K562 (cell line): Measurements from ENCODE around the gene UBE2V1. TPM values are rescaled to one million over a fixed set of nuclear protein-coding genes. Genes with fewer than 3 reads are reported as not detected.

Experiments used
- ATAC-seq: fragments of 200-7000 bp; cut with Tn5 transposase; 3 replicates; pipeline ENCODE4 v1.9.1; 2020; ENCODE audit warnings: moderate library complexity
- BruUV-seq: library from RNA; stranded (reverse); fragments of 400-500 nt; replicated peaks from 2 replicates; lab custom pipeline; 2021; lab: Mats Ljungman, UMichigan
- CTCF ChIA-PET: fragments of 300-600 bp; formaldehyde crosslinking; extraction: SDS; loops from one replicate; lab custom pipeline; 2021; ENCODE audit warnings: low intra/inter-chr PET ratio; lab: Yijun Ruan, JAX
- POLR2A ChIA-PET: fragments of 300-600, 350-650 bp; sonication (Branson Sonifier 250); formaldehyde crosslinking; extraction: SDS; loops from one replicate; lab custom pipeline; 2021; ENCODE audit warnings: antibody characterized with exemption, inconsistent platforms; lab: Yijun Ruan, JAX
- DNase-seq, 4 experiments: peaks; one replicate each; pipeline versions ENCODE4 v3.0.0 to v3.0.0-alpha.2; 2011 to 2018; ENCODE audit warnings: low spot score in 3 of 4, mixed read lengths in 3 of 4; ENCODE audit errors: extremely low read depth in 1 of 4
- FAIRE-seq: peaks from 2 replicates; lab custom pipeline; 2011; peaks lifted over from hg19 to GRCh38; lab: Jason Lieb, UNC
- H2AFZ ChIP-seq: 2 replicates; pipeline ENCODE4 v1.6.0; 2011; ENCODE audit warnings: low read depth, low read length, control low read depth, inconsistent platforms
- H3K27ac ChIP-seq: fragments of 200-600 bp; 3 replicates; pipeline ENCODE4 v1.8.0; 2011; ENCODE audit warnings: low read depth, mild to moderate bottlenecking, control low read depth, inconsistent platforms, low read length, moderate library complexity, mixed read lengths; ENCODE audit errors: extremely low read depth
- H3K27me3 ChIP-seq, 2 experiments: fragments of 300-600 bp in 1 of 2; 2 replicates in 1 of 2; 3 replicates in 1 of 2; pipeline versions ENCODE4 v1.6.0 to v1.8.0; 2011; ENCODE audit warnings: inconsistent platforms in 2 of 2, low read length in 2 of 2, mild to moderate bottlenecking in 1 of 2, mixed read lengths in 1 of 2, moderate library complexity in 1 of 2; ENCODE audit not compliant: control insufficient read depth in 2 of 2, insufficient read depth in 2 of 2
- H3K36me3 ChIP-seq: fragments of 300-600 bp; 3 replicates; pipeline ENCODE4 v1.8.0; 2011; ENCODE audit warnings: mild to moderate bottlenecking, low read length, inconsistent platforms; ENCODE audit not compliant: control insufficient read depth, insufficient read depth
- H3K4me1 ChIP-seq, 2 experiments: fragments of 200-600 bp in 1 of 2; replicated peaks in 1 of 2; 2 replicates in 1 of 2; 3 replicates in 1 of 2; pipeline versions ENCODE4 v1.5.1 to v1.8.0; 2011; ENCODE audit warnings: inconsistent platforms in 2 of 2, low read length in 2 of 2, mild to moderate bottlenecking in 1 of 2, mixed read lengths in 1 of 2, moderate library complexity in 1 of 2; ENCODE audit not compliant: control insufficient read depth in 2 of 2, insufficient read depth in 2 of 2
- H3K4me2 ChIP-seq: 2 replicates; pipeline ENCODE4 v1.6.1; 2011; ENCODE audit warnings: low read length, control low read depth, inconsistent platforms, mixed read lengths; ENCODE audit not compliant: insufficient read depth
- H3K4me3 ChIP-seq: fragments of 200-600 bp; sonication (generic), shearing (Covaris generic); 2 replicates; pipeline ENCODE4 v1.5.1; 2016; ENCODE audit warnings: control low read depth, inconsistent platforms
- H3K79me2 ChIP-seq: fragments of 200-600 bp; 3 replicates; pipeline ENCODE4 v1.8.0; 2011; ENCODE audit warnings: low read length, inconsistent platforms; ENCODE audit not compliant: control insufficient read depth, insufficient read depth
- H3K9ac ChIP-seq, 2 experiments: 2 replicates each; pipeline versions ENCODE4 v1.6.0 to v1.6.1; 2011; ENCODE audit warnings: low read depth in 2 of 2, low read length in 2 of 2, control low read depth in 1 of 2, inconsistent platforms in 1 of 2, mild to moderate bottlenecking in 1 of 2, mixed read lengths in 1 of 2; ENCODE audit not compliant: insufficient read depth in 1 of 2
- H3K9me1 ChIP-seq: one replicate; pipeline ENCODE4 v1.6.0; 2011; ENCODE audit warnings: inconsistent platforms, mild to moderate bottlenecking, low read length, moderate library complexity; ENCODE audit not compliant: control insufficient read depth, insufficient read depth
- H3K9me3 ChIP-seq: replicated peaks from 2 replicates; pipeline ENCODE4 v1.5.1; 2011; ENCODE audit warnings: low read depth, low read length, inconsistent platforms; ENCODE audit not compliant: control insufficient read depth, insufficient read depth
- H4K20me1 ChIP-seq: replicated peaks from 2 replicates; pipeline ENCODE4 v1.6.1; 2011; ENCODE audit warnings: low read length, inconsistent platforms, mixed read lengths; ENCODE audit not compliant: control insufficient read depth, insufficient read depth
- CGGBP1 ChIP-seq: fragments of 250-450 bp; sonication (Bioruptor Pico); IDR thresholded peaks from 2 replicates; pipeline ENCODE4 v1.9.0; 2021; ENCODE audit warnings: mild to moderate bottlenecking
- FOXM1 ChIP-seq, 2 experiments: fragments of 450-650 bp in 1 of 2; sonication (generic) in 1 of 2; formaldehyde crosslinking in 1 of 2; IDR thresholded peaks; 2 replicates each; pipeline versions ENCODE4 v1.6.1 to v1.9.0; 2017 to 2022; ENCODE audit warnings: low read depth in 2 of 2, mild to moderate bottlenecking in 2 of 2, missing genetic modification reagents in 1 of 2, moderate library complexity in 1 of 2
- HIVEP1 ChIP-seq: fragments of 250-450 bp; sonication (Bioruptor Pico); IDR thresholded peaks from 2 replicates; pipeline ENCODE4 v1.4.0; 2020; ENCODE audit warnings: mild to moderate bottlenecking
- MITF ChIP-seq: IDR thresholded peaks from 2 replicates; pipeline ENCODE4 v1.6.1; 2014; ENCODE audit warnings: antibody characterized with exemption
- MNT ChIP-seq, 2 experiments: fragments of 450-650 bp; conservative IDR thresholded peaks; 2 replicates each; pipeline ENCODE4 v1.6.1; 2017; ENCODE audit warnings: mild to moderate bottlenecking in 2 of 2, moderate library complexity in 2 of 2
- NR2C1 ChIP-seq, 2 experiments: fragments of 450-650 bp; IDR thresholded peaks; 2 replicates each; pipeline ENCODE4 v1.6.1; 2017; ENCODE audit warnings: mild to moderate bottlenecking in 2 of 2, antibody characterized with exemption in 1 of 2, inconsistent platforms in 1 of 2, missing compliant biosample characterization in 1 of 2, missing genetic modification characterization in 1 of 2
- RBFOX2 ChIP-seq: fragments of 200-400 bp; formaldehyde crosslinking; IDR thresholded peaks from 2 replicates; pipeline ENCODE4 v1.6.1; 2017; ENCODE audit warnings: low read depth, mild to moderate bottlenecking, low read length, moderate library complexity
- TCF3 ChIP-seq: sonication (generic); formaldehyde crosslinking; IDR thresholded peaks from 2 replicates; pipeline ENCODE4 v1.4.0; 2020; ENCODE audit warnings: mild to moderate bottlenecking, missing genetic modification reagents
- TFAP4 ChIP-seq: sonication (generic); formaldehyde crosslinking; IDR thresholded peaks from 2 replicates; pipeline ENCODE4 v1.8.0; 2022; ENCODE audit warnings: missing genetic modification reagents, mild to moderate bottlenecking, moderate library complexity, borderline replicate concordance
- ZNF384 ChIP-seq: IDR thresholded peaks from 2 replicates; pipeline ENCODE4 v1.6.1; 2012; ENCODE audit warnings: low read depth, low read length, improper control_type of control experiment
- ZNF518B ChIP-seq: fragments of 250-450 bp; sonication (Bioruptor Pico); IDR thresholded peaks from 2 replicates; pipeline ENCODE4 v1.5.0; 2021; ENCODE audit warnings: mild to moderate bottlenecking, moderate library complexity
- WGBS: fragments of 100-300 bp; shearing (Covaris generic); methylation state at CpG from one replicate; pipeline ENCODE4 v1.1.6; 2016; ENCODE audit warnings: low coverage, mixed read lengths; ENCODE audit not compliant: insufficient coverage; ENCODE audit errors: missing lambda C conversion rate; 5-methylcytosine and 5-hydroxymethylcytosine counted together
- in situ Hi-C: fragments of 300-500 bp; cut with MboI; formaldehyde crosslinking; loops from 4 replicates; pipeline ENCODE4 v1.15.0; 2018; ENCODE audit warnings: inconsistent platforms, mixed read lengths
- intact Hi-C: fragments of 100-400 bp; cut with micrococcal nuclease; formaldehyde crosslinking; loops from 2 replicates; pipeline ENCODE4 v1.14.2; 2022
- polyA plus RNA-seq, 8 experiments: library from polyadenylated mRNA; depleted of rRNA in 4 of 8; stranded (reverse) in 5 of 8; unstranded in 3 of 8; fragments of >200 nt; fragmentation: Nextera tagmentation in 2 of 8; fragmentation: Illumina TruSeq in 1 of 8; extraction: Ambion mirVana in 2 of 8; extraction: Trizol in 1 of 8; gene quantifications; 2 replicates each; pipeline versions ENCODE4 v1.2.1 to v1.2.3, GENCODE V29; 2011 to 2014; ENCODE audit warnings: inconsistent platforms in 1 of 8, missing spikeins in 1 of 8
- total RNA-seq, 7 experiments: library from RNA; depleted of rRNA in 6 of 7; stranded (reverse); fragments of >200 nt in 6 of 7; fragmentation: Illumina TruSeq in 2 of 7; extraction: Trizol in 2 of 7; gene quantifications; 2 replicates each; pipeline versions ENCODE4 v1.2.1 to v1.2.3, GENCODE V29; 2011 to 2021; ENCODE audit warnings: low replicate concordance in 1 of 7

Gene UBE2V1
- total and polyA plus RNA-seq, 9 of the 15 experiments (the other 6 are each of a cell fraction or from before 2014, with no cell fraction given), result 93.0 to 357 (median 119) TPM

GRCh38 chr20:50070361-50070760 lies 42.6 kb downstream of the UBE2V1 start (continued):
- 0 out of 2 replicates have a peak, but pooled peaks have one; percentile 23 for TF ChIP-seq TFAP4
- TF ChIP-seq ZNF518B, result no peak

- no TSS peak for BruUV-seq
- Histone ChIP-seq H2AFZ (no peak overlapping the region), H3K27ac (no peak overlapping the region), H3K4me2 (no peak overlapping the region), H3K36me3 (no peaks in the 10 kb centered on the region), H3K9me3 (no peaks in the 10 kb centered on the region), H3K9me1 (no peaks in the 10 kb centered on the region), H3K9ac (peak overlapping the region in 1 of 2 experiments; percentile 71; a peak in 2 of 4 replicates), H3K27me3 (no peaks in the 10 kb centered on the region), H4K20me1 (no peaks in the 10 kb centered on the region), H3K4me3 (no peak overlapping the region), H3K4me1 (peaks cover 2 to 25% of the 10 kb centered on the region in 2 experiments; a peak in 4 of 5 replicates), H3K79me2 (no peaks in the 10 kb centered on the region)
- DNase-seq, result no peak
- ChIA-PET CTCF (no interaction called here), POLR2A (interaction anchor here (0.7 to 6.5 kb wide), 3 partner anchors 8 to 288 kb away, joined by 4 to 74 read pairs (median 6); partner anchors contain the start of gene SNAI1)
- intact Hi-C loops (no loop called here), in situ Hi-C loops (no loop called here)
- WGBS, result 53% methylated on average over 11 of the region's 11 CpGs
- no peak for FAIRE-seq
- ATAC-seq, result no peak
- TF ChIP-seq MNT (conservative IDR thresholded peaks at IDR 0.05) (no peak), NR2C1 (IDR thresholded peaks at IDR 0.05) (no peak), NR2C1 (tag; IDR thresholded peaks at IDR 0.05) (no peak), MITF (no peak), HIVEP1 (CRISPR knock-in tag) (no peak), RBFOX2 (no peak), FOXM1 (IDR thresholded peaks at IDR 0.05; ENCODE audit: low read depth) (no peak), FOXM1 (CRISPR knock-in tag; IDR thresholded peaks at IDR 0.05; ENCODE audit: low read depth) (no peak), TCF3 (CRISPR knock-in tag) (no peak), ZNF384 (no peak), CGGBP1 (no peak)
Measured at GRCh38 chr20:50068041-50068651, 44.8 kb downstream of the UBE2V1 start.
